Fibroblast of peridontal ligament (primary cell): ENCODE results near the gene LLCFC1.

ENCODE experiments used
- DNase-seq: peaks from one replicate; pipeline ENCODE4 v3.0.0-alpha.2; 2010; ENCODE audit errors: extremely low read depth

Gene LLCFC1

DNA sequence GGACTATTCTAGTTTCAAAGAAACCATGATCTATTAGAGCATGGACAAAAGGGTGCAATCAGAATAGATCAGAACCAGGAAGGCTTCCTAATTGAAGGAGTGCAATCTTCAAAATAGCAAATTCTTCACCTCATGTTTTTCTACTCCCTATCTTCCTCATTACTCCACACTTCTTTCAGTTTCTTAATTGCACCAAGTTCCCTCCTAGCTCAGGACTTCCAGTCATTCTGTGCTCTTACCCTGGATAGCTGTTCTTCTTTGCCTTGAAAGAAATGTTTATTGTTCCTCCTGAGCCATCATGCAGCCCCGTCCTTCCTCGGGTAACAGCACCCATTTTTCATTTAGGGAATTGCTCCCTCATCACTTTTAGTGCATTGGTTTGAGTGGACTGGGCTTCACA, 28.8 kb upstream of the LLCFC1 start:
- no peak for DNase-seq

- no peak for DNase-seq
Measured at GRCh38 chr7:142913051-142913450, 26.2 kb upstream of the LLCFC1 start.

GRCh38 chr7:142913566-142913965, 25.7 kb upstream of the LLCFC1 start:
- no peak for DNase-seq

GRCh38 chr7:142914121-142914520, 25.2 kb upstream of the LLCFC1 start:
- DNase-seq = no peak

GRCh38 chr7:142915315-142915714, 24.0 kb upstream of the LLCFC1 start:
- DNase-seq = no peak

DNA sequence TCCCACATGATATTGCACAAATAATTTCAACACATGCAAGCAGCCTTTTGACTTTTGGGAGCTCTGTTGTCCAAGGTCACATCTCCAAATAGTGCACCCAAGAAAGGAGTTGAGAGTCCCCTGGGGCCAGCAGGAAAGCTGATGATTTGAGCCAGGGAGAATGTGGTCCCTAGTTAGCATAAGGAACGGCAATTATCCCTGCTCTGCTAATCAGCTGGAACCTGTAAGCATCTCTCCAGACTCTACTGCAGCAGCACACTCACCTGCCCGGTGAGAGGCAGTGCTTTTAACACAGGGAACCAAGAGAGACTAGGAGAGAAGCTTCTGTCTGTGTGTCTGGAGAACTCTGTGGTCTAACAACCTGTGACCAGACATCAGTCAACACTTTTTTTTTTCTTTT, 22.8 kb upstream of the LLCFC1 start:
- no peak for DNase-seq

GRCh38 chr7:142917447-142917846, 21.8 kb upstream of the LLCFC1 start:
- DNase-seq = no peak

DNA sequence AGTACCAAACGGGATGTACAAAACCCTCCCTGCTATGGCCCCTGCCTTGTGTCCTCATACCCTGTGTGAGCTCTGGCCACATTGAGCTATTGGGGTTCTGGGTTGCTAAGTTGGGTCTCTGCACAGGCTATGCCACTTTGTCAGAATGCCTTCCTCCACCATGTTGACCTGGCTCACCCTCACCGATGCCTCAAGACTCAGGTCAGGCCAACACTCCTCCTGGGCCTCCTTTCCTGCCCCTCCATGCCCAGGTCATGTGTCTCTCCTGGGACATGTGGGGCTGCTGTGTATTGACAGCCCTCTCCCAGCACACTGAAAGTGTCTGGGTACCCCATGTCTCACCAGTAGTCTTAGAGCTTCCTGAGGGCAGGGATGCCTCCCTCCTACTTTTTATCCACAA, 20.4 kb upstream of the LLCFC1 start:
- DNase-seq = no peak

DNA sequence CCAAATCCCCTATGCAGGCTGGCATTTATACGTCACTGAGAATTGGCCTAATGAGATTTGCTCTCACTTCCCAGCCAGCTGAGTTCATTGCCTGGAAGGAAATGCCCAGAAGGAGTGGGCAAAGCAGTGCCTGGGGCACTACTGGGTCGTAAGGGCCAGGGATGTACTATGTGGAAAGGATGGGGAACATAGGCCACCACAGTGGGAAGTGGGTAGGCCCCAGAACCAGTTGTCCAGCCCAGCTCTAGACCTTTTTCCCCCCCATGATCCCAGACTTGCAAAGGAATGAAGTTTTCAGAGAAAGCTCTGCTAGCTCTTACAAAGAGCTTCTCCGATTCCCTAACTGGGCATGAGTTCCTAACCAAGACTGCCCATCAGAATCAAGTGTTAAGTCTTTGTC, 19.6 kb upstream of the LLCFC1 start:
- DNase-seq = no peak

- no peak for DNase-seq
Measured at GRCh38 chr7:142923391-142923790, 15.9 kb upstream of the LLCFC1 start.

DNA sequence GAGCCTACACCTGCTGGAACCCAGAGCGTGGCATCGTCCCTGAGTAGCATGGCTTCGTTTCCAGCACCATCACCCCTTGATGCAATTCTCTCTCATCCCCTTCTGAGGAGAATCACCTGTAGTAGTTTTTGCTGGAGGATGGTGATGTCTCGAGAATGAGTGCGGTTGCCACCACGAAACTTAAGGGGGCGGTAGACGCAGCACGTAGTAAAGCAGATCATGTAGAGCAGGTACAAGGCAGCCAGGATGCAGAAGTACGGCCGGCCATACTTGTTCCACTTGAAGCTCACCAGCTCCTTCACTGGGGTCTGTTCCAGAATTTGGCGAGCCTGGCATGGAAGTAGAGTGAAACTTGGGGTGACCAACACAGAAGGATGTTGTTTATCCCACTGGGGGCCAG, 13.9 kb upstream of the LLCFC1 start:
- no peak for DNase-seq

GRCh38 chr7:142927085-142927745, 12.1 kb upstream of the LLCFC1 start:
- DNase-seq = no peak

GRCh38 chr7:142927949-142928348, 11.3 kb upstream of the LLCFC1 start:
- no peak for DNase-seq

DNA sequence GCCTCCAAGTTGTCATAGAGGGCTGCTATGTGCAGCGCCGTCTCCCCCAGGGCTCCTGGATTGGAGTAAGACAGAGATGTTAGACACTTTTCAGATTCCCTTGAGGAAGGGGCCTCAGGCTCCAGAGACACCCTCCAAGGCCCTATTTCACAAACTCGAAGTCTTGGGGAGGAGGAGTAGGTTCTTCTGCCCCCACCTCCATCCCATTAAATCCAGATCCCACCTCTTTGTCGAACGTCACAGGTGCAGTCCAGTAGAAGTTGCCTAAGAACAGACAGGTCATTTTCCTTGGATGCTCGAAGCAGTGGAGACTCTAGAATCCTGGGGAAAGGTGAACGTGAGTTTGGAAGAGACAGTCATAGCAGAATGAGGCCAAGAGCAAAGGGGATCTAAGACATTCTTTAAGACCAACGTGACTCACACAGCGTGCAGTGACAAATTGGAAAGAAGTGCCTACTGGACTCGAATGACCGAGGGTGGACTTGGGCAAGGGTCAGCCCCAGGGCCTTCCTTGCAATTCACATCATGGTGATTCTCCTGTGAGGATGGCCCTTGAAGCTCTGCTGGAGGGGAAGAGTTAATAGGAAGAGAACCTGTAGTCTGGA, 9.1 kb upstream of the LLCFC1 start:
- no peak for DNase-seq

- DNase-seq = no peak
Measured at GRCh38 chr7:142932386-142933091, 6.7 kb upstream of the LLCFC1 start.

DNA sequence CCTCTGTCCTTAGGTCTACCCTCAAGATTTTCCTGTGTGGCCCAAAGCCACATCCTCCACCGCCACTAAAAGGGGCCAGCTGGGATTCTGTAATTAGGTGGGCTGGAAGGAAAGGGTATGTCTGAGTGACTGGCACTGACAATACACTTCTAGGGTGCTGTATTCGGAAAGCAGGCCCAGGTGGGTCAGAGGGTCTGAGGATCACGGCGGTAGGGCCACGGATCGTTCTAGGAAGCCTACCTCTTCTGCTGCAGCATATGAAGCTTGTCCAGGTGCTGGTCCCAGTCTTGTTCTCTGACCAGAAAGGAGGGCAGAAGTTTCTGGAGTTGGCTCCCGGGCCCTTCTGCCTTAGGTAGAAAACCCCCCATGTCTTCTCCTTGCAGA, 6.2 kb upstream of the LLCFC1 start:
- no peak for DNase-seq

DNA sequence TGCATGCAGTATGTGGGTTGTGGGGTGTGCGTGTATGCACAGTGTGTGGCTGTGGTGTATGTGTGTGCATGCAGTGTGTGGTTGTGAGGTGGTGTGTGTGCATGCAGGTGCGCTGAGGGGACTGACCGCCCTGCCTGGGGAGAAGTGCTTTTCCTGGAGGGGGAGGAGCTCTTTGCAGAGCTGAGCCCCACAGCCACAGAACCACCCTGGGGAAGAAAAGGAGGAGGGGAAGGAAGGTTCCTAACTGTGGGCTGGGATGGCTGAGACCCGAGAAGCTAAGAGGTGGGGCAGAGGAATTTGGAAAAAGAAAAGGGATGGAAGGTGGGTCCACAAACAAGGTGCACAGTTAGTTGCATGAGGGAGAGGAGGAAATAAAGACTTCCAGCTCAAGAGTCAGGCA, 5.7 kb upstream of the LLCFC1 start, which contains the start of gene TRPV5:
Gene TRPV5 (minus strand): TSS at position 123 of the 400 bp plus-strand sequence. CDS start 287 bp downstream, outside the sequence.
- DNase-seq = no peak

- no peak for DNase-seq
Measured at GRCh38 chr7:142934056-142934455, 5.2 kb upstream of the LLCFC1 start.

- no peak for DNase-seq
Measured at GRCh38 chr7:142935941-142936565, 3.2 kb upstream of the LLCFC1 start.

- no peak for DNase-seq
Measured at GRCh38 chr7:142938611-142939010, 673 bp upstream of the LLCFC1 start.

GRCh38 chr7:142940966-142941535, 1.8 kb downstream of the LLCFC1 start:
- no peak for DNase-seq

DNA sequence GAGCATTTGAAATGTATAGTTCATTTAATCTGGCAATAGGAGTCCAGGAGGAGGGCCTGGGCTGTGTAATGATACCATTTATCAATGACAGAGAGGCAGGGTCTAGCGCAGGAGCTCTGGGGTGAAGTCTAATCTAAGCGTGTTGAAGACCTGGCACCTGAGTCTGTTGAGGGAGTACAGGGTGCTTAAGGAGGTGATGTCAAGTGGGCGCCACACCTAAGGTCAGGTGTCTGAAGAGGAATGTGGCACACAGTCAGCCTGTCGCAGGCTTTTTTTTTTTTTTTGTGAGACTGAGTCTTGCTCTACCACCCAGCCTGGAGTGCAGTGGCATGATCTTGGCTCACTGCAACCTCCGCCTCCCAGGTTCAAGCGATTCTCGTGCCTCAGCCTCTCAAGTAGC, 2.3 kb downstream of the LLCFC1 start:
- no peak for DNase-seq
